H1 (cell line): ENCODE data around the gene STXBP6. TPM values are rescaled to one million over a fixed set of nuclear protein-coding genes. Genes with fewer than 3 reads are reported as not detected.

ENCODE experiments used
- CTCF ChIA-PET: fragments of 300-600 bp; sonication (Branson Sonifier 250); formaldehyde crosslinking; loops from one replicate; lab custom pipeline; 2021; ENCODE audit not compliant: partially characterized antibody; lab: Charles Lee
- POLR2A ChIA-PET: fragments of 300-600 bp; sonication (Branson Sonifier 250); formaldehyde crosslinking; loops from one replicate; lab custom pipeline; 2021; ENCODE audit warnings: inconsistent platforms; ENCODE audit not compliant: partially characterized antibody; lab: Charles Lee
- DNase-seq, 2 experiments: peaks; one replicate each; pipeline versions ENCODE4 v3.0.0 to v3.0.0-alpha.2; 2010 to 2022; ENCODE audit warnings: low spot score in 2 of 2, low read depth in 1 of 2, mixed read lengths in 1 of 2
- FAIRE-seq: peaks from 2 replicates; lab custom pipeline; 2011; peaks lifted over from hg19 to GRCh38; lab: Jason Lieb, UNC
- H2AFZ ChIP-seq: 2 replicates; pipeline ENCODE4 v1.8.1; 2012; ENCODE audit warnings: low read length, inconsistent platforms
- H2AK5ac ChIP-seq: 2 replicates; pipeline ENCODE4 v1.6.1; 2013; ENCODE audit warnings: low read depth, low read length
- H2BK120ac ChIP-seq: replicated peaks from 2 replicates; pipeline ENCODE3; 2013; ENCODE audit warnings: low read depth, low read length, inconsistent platforms
- H2BK12ac ChIP-seq: 2 replicates; pipeline ENCODE4 v1.6.1; 2013; ENCODE audit warnings: low read depth, low read length
- H2BK15ac ChIP-seq: 2 replicates; pipeline ENCODE4 v1.6.1; 2013; ENCODE audit warnings: low read length
- H2BK20ac ChIP-seq: 2 replicates; pipeline ENCODE4 v1.6.1; 2013; ENCODE audit warnings: low read length
- H2BK5ac ChIP-seq: 2 replicates; pipeline ENCODE4 v1.6.1; 2013; ENCODE audit warnings: low read depth, low read length
- H3K14ac ChIP-seq: 2 replicates; pipeline ENCODE4 v1.6.1; 2013; ENCODE audit warnings: inconsistent platforms; ENCODE audit not compliant: insufficient read length
- H3K18ac ChIP-seq: 2 replicates; pipeline ENCODE4 v1.6.1; 2013; ENCODE audit warnings: low read length; ENCODE audit errors: extremely low read depth
- H3K23ac ChIP-seq: 2 replicates; pipeline ENCODE4 v1.6.1; 2013; ENCODE audit warnings: inconsistent platforms; ENCODE audit not compliant: insufficient read length
- H3K23me2 ChIP-seq: 2 replicates; pipeline ENCODE4 v1.6.1; 2013; ENCODE audit warnings: low read depth, low read length
- H3K27ac ChIP-seq: 2 replicates; pipeline ENCODE4 v1.6.1; 2011; ENCODE audit warnings: low read depth, low read length, inconsistent platforms
- H3K27me3 ChIP-seq, 4 experiments: replicated peaks in 1 of 4; 1 replicate in 1 of 4; 2 replicates in 3 of 4; pipeline versions ENCODE4 v1.6.1 to v1.8.1; 2011 to 2013; ENCODE audit warnings: low read length in 3 of 4, mild to moderate bottlenecking in 3 of 4, inconsistent platforms in 2 of 4, mixed read lengths in 2 of 4, moderate library complexity in 1 of 4; ENCODE audit not compliant: control insufficient read depth in 3 of 4, insufficient read depth in 3 of 4; ENCODE audit errors: extremely low read depth in 1 of 4
- H3K36me3 ChIP-seq, 4 experiments: 2 replicates each; pipeline versions ENCODE4 v1.6.1 to v1.8.1; 2011 to 2013; ENCODE audit warnings: mild to moderate bottlenecking in 4 of 4, low read length in 3 of 4, moderate library complexity in 2 of 4, control low read depth in 1 of 4, inconsistent platforms in 1 of 4; ENCODE audit not compliant: insufficient read depth in 4 of 4, control insufficient read depth in 2 of 4
- H3K4ac ChIP-seq: replicated peaks from 2 replicates; pipeline ENCODE3; 2013; ENCODE audit warnings: low read length, low read depth, mixed read lengths, inconsistent platforms; ENCODE audit not compliant: insufficient read length
- H3K4me1 ChIP-seq, 4 experiments: replicated peaks in 1 of 4; 1 replicate in 1 of 4; 2 replicates in 3 of 4; pipeline versions ENCODE4 v1.6.1 to v1.8.1; 2011 to 2013; ENCODE audit warnings: low read length in 3 of 4, inconsistent platforms in 2 of 4, mixed read lengths in 1 of 4; ENCODE audit not compliant: insufficient read depth in 4 of 4, control insufficient read depth in 3 of 4
- H3K4me2 ChIP-seq, 2 experiments: 2 replicates each; pipeline versions ENCODE4 v1.6.1 to v1.8.1; 2011 to 2013; ENCODE audit warnings: low read depth in 2 of 2, low read length in 2 of 2, control low read depth in 1 of 2, inconsistent platforms in 1 of 2, mild to moderate bottlenecking in 1 of 2; ENCODE audit not compliant: insufficient read depth in 1 of 2
- H3K4me3 ChIP-seq, 4 experiments: fragments of 200-600, 300-600 bp in 1 of 4; sonication (generic), shearing (Covaris generic), sonication (Bioruptor Twin) in 1 of 4; 2 replicates each; pipeline versions ENCODE4 v1.5.1 to v1.8.1; 2011 to 2016; ENCODE audit warnings: low read length in 4 of 4, low read depth in 3 of 4, control low read depth in 2 of 4, inconsistent platforms in 2 of 4, mild to moderate bottlenecking in 2 of 4, mixed read lengths in 1 of 4, moderate library complexity in 1 of 4; ENCODE audit not compliant: insufficient read depth in 2 of 4; ENCODE audit errors: extremely low read depth in 1 of 4
- H3K56ac ChIP-seq: replicated peaks from 2 replicates; pipeline ENCODE3; 2013; ENCODE audit warnings: low read depth, mild to moderate bottlenecking, mixed read lengths, low read length, inconsistent platforms; ENCODE audit not compliant: insufficient read length
- H3K79me1 ChIP-seq: 2 replicates; pipeline ENCODE4 v1.6.1; 2013; ENCODE audit warnings: low read depth, low read length, control low read depth
- H3K79me2 ChIP-seq, 2 experiments: 2 replicates each; pipeline versions ENCODE4 v1.6.1 to v1.8.1; 2012 to 2013; ENCODE audit warnings: low read length in 2 of 2, mild to moderate bottlenecking in 2 of 2, inconsistent platforms in 1 of 2; ENCODE audit not compliant: insufficient read depth in 2 of 2, control insufficient read depth in 1 of 2
- H3K9ac ChIP-seq, 4 experiments: replicated peaks in 1 of 4; 1 replicate in 1 of 4; 2 replicates in 3 of 4; pipeline versions ENCODE4 v1.6.1 to v1.8.1; 2011 to 2013; ENCODE audit warnings: low read depth in 3 of 4, low read length in 3 of 4, control low read depth in 2 of 4, mild to moderate bottlenecking in 2 of 4, moderate library complexity in 2 of 4, inconsistent platforms in 1 of 4; ENCODE audit errors: extremely low read depth in 1 of 4
- H3K9me3 ChIP-seq, 2 experiments: 2 replicates each; pipeline versions ENCODE4 v1.6.1 to v1.8.1; 2012 to 2013; ENCODE audit warnings: mild to moderate bottlenecking in 2 of 2, moderate library complexity in 2 of 2, control low read depth in 1 of 2, inconsistent platforms in 1 of 2, low read depth in 1 of 2, low read length in 1 of 2, mixed read lengths in 1 of 2; ENCODE audit not compliant: insufficient read depth in 2 of 2
- H4K20me1 ChIP-seq, 2 experiments: replicated peaks in 1 of 2; 2 replicates each; pipeline versions ENCODE3 to v1.8.1; 2011 to 2013; ENCODE audit warnings: inconsistent platforms in 2 of 2, low read length in 2 of 2, mild to moderate bottlenecking in 1 of 2; ENCODE audit not compliant: insufficient read depth in 2 of 2, control insufficient read depth in 1 of 2
- H4K5ac ChIP-seq: 2 replicates; pipeline ENCODE4 v1.6.1; 2013; ENCODE audit warnings: low read length, low read depth, mixed read lengths, inconsistent platforms; ENCODE audit not compliant: insufficient read length
- H4K8ac ChIP-seq: 2 replicates; pipeline ENCODE4 v1.8.0; 2013; ENCODE audit warnings: mild to moderate bottlenecking, moderate library complexity, low read length, inconsistent platforms; ENCODE audit not compliant: insufficient read depth; ENCODE audit errors: extremely low read depth
- H4K91ac ChIP-seq: replicated peaks from 2 replicates; pipeline ENCODE3; 2013; ENCODE audit warnings: low read length, mixed read lengths, inconsistent platforms; ENCODE audit not compliant: insufficient read length
- CEBPB ChIP-seq: IDR thresholded peaks from 2 replicates; pipeline ENCODE4 v1.6.1; 2012; ENCODE audit warnings: low read depth, low read length
- HDAC2 ChIP-seq, 2 experiments: fragments of 300-600 bp in 1 of 2; sonication (generic) in 1 of 2; IDR thresholded peaks; 2 replicates each; pipeline ENCODE4 v1.6.1; 2011 to 2012; ENCODE audit warnings: low read depth in 2 of 2, low read length in 2 of 2, mild to moderate bottlenecking in 2 of 2, moderate library complexity in 2 of 2, borderline replicate concordance in 1 of 2, inconsistent platforms in 1 of 2
- USF2 ChIP-seq: IDR thresholded peaks from 2 replicates; pipeline ENCODE4 v1.6.1; 2011; ENCODE audit warnings: low read length, improper control_type of control experiment
- WGBS, 2 experiments: shearing (Covaris generic) in 1 of 2; methylation state at CpG; one replicate each; pipeline versions ENCODE4 v1.1.6 to v1.1.7; 2013 to 2015; ENCODE audit warnings: low lambda C conversion rate in 2 of 2, mixed read lengths in 2 of 2, inconsistent platforms in 1 of 2, low coverage in 1 of 2, missing lambda C conversion rate in 1 of 2; ENCODE audit not compliant: insufficient replicate concordance in 2 of 2, insufficient coverage in 1 of 2, insufficient read length in 1 of 2; ENCODE audit errors: extremely low coverage in 1 of 2, missing lambda C conversion rate in 1 of 2; 5-methylcytosine and 5-hydroxymethylcytosine counted together
- polyA plus RNA-seq, 7 experiments: library from polyadenylated mRNA; depleted of rRNA in 3 of 7; stranded (reverse) in 5 of 7; unstranded in 2 of 7; fragments of >200 nt in 5 of 7; fragments of 200-250 nt in 2 of 7; gene quantifications; 1 replicate in 5 of 7; 2 replicates in 1 of 7; 4 replicates in 1 of 7; pipeline versions ENCODE4 v1.2.1 to v1.2.3, GENCODE V29; 2011 to 2013; ENCODE audit warnings: missing spikeins in 2 of 7, mixed read lengths in 2 of 7
- total RNA-seq: library from RNA; stranded (reverse); fragmentation: NEBNext Ultra II Directional; extraction: Animal tissue kit (Norgen Biotek cat#: 25700); gene quantifications from 2 replicates; pipeline ENCODE4 v1.2.1, GENCODE V29; 2021

STXBP6 gene
- total and polyA plus RNA-seq, 2 of the 8 experiments (the other 6 are each of a cell fraction or from before 2014, with no cell fraction given): 9.4 to 18.1 TPM

GRCh38 chr14:24958271-24958670 lies 91.7 kb downstream of the STXBP6 start:
- H3K4me2 ChIP-seq: no peak overlapping the region
- no peak overlapping the region for H2BK15ac ChIP-seq
- no peaks in the 10 kb centered on the region for H3K79me1 ChIP-seq
- H3K14ac ChIP-seq: no peak overlapping the region
- no peak overlapping the region for H4K5ac ChIP-seq
- H2AFZ ChIP-seq: no peak overlapping the region
- H3K27ac ChIP-seq: no peak overlapping the region
- H3K79me2 ChIP-seq: no peaks in the 10 kb centered on the region
- H4K20me1 ChIP-seq: no peaks in the 10 kb centered on the region
- H3K27me3 ChIP-seq: no peaks in the 10 kb centered on the region
- H4K8ac ChIP-seq: no peak overlapping the region
- TF ChIP-seq CEBPB (no peak), USF2 (no peak), HDAC2 (IDR thresholded peaks at IDR 0.05; ENCODE audit: borderline replicate concordance in 1 of 2, low read depth in 2 of 2, low read length in 2 of 2) (no peak)
- no peak overlapping the region for H4K91ac ChIP-seq
- DNase-seq: no peak
- no peak overlapping the region for H3K18ac ChIP-seq
- H3K36me3 ChIP-seq: no peaks in the 10 kb centered on the region
- POLR2A ChIA-PET: no interaction called here
- no peak overlapping the region for H2BK120ac ChIP-seq
- no peak overlapping the region for H2AK5ac ChIP-seq
- H3K23me2 ChIP-seq: no peaks in the 10 kb centered on the region
- 90% methylated on average over 1 of the region's 1 CpG; no CpG with 5 or more reads in 1 of the 2 experiments for WGBS, 2 experiments
- no peak overlapping the region for H2BK12ac ChIP-seq
- CTCF ChIA-PET: no interaction called here
- no peak for FAIRE-seq
- no peak overlapping the region for H3K4me3 ChIP-seq
- no peak overlapping the region for H2BK20ac ChIP-seq
- H3K4me1 ChIP-seq: peaks cover 0 to 9% (median 3%) of the 10 kb centered on the region in 4 experiments; a peak in 3 of 7 replicates
- no peak overlapping the region for H3K56ac ChIP-seq
- H3K9ac ChIP-seq: no peak overlapping the region
- no peak overlapping the region for H3K4ac ChIP-seq
- H2BK5ac ChIP-seq: no peak overlapping the region
- no peaks in the 10 kb centered on the region; a peak in 1 of 4 replicates for H3K9me3 ChIP-seq
- H3K23ac ChIP-seq: no peak overlapping the region
